ENCODE results near the gene ALG10B.

Gene ALG10B

DNA sequence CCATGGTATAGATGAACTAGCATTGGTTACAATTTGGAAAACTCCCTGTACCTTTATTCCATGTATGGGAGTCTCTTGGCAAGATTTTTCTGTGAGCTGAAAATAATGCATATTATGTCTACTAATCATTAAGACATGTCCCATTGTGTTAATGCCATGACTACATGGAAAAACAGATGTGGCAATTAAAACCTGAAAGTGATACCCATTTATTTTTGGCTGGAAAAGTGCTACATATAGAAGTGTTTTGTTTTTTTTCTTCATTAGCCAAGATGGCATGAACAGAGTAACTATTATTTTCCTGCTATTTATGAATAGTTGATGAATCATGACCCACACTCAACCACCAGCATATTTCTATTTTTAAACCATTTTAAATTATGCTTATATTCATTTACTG lies 58.2 kb downstream of the ALG10B start:
- DNase-seq (ENCODE audit: low read depth): no peak

Data from stimulated activated CD8-positive, alpha-beta memory T cell treated with anti-CD3 and anti-CD28 coated beads, Interleukin-15, amount 100 ng/mL, for 1 hour (primary cell).